Measurements from ENCODE around the gene UTS2R.
"Not testable (repeated sequence)": the region's sequence is repeated elsewhere in the genome, so short reads cannot be mapped to it uniquely, and the experiment has no call there.

Gene UTS2R

GRCh38 chr17:82410014-82410716 is 38.6 kb downstream of the UTS2R start:
- DNase-seq, result no peak

GRCh38 chr17:82411396-82412053 is 40.0 kb downstream of the UTS2R start:
- DNase-seq, result no peak

- not testable (repeated sequence) for DNase-seq
Observed at GRCh38 chr17:82412081-82412480, 40.5 kb downstream of the UTS2R start.

GRCh38 chr17:82412535-82413520 is 41.3 kb downstream of the UTS2R start:
- DNase-seq, result peak; percentile 34

- no peak for DNase-seq
Observed at GRCh38 chr17:82414548-82415281, 43.1 kb downstream of the UTS2R start.

GRCh38 chr17:82415336-82415735 is 43.8 kb downstream of the UTS2R start:
- DNase-seq, result no peak

GRCh38 chr17:82415786-82416185 is 44.2 kb downstream of the UTS2R start:
- DNase-seq, result no peak

- no peak for DNase-seq
Observed at GRCh38 chr17:82416264-82416663, 44.7 kb downstream of the UTS2R start.

- DNase-seq, result no peak
Observed at GRCh38 chr17:82416771-82417170, 45.2 kb downstream of the UTS2R start.

GRCh38 chr17:82418001-82418986 is 46.7 kb downstream of the UTS2R start, which contains the start of the genes HEXD and OGFOD3:
TSS of gene HEXD (plus strand) at chr17:82418347. CDS start at chr17:82419800, 1,453 bp downstream.
TSS of gene OGFOD3 (minus strand) at chr17:82418586. CDS start at chr17:82418485, 101 bp downstream.
- DNase-seq, result peak; percentile 77

- no peak for DNase-seq
Observed at GRCh38 chr17:82419540-82419939, 48.0 kb downstream of the UTS2R start.

- DNase-seq, result no peak
Observed at GRCh38 chr17:82424001-82424862, 52.7 kb downstream of the UTS2R start.

- no peak for DNase-seq
Observed at GRCh38 chr17:82424863-82425159, 53.2 kb downstream of the UTS2R start.
